Trophoblast cell (in vitro differentiated cells and primary cell): ENCODE results near the gene ATP1A1.
A peak's percentile ranks its signal among the peaks of the same experiment; 100 is the strongest.

Source experiments
- DNase-seq, 2 donors: peaks; one replicate each; pipeline ENCODE4 v3.0.0-alpha.2; 2016
- H2AFZ ChIP-seq: 2 replicates; pipeline ENCODE4 v1.6.1; 2013; ENCODE audit warnings: low read length, moderate library complexity, mild to moderate bottlenecking; ENCODE audit not compliant: insufficient read depth, poor library complexity
- H2AK5ac ChIP-seq: 2 replicates; pipeline ENCODE4 v1.6.1; 2013; ENCODE audit warnings: mild to moderate bottlenecking, low read length
- H2BK120ac ChIP-seq: 2 replicates; pipeline ENCODE4 v1.6.1; 2013; ENCODE audit warnings: low read length, mild to moderate bottlenecking, moderate library complexity; ENCODE audit not compliant: insufficient read depth, poor library complexity
- H2BK12ac ChIP-seq: 2 replicates; pipeline ENCODE4 v1.6.1; 2013; ENCODE audit warnings: mild to moderate bottlenecking, low read length, moderate library complexity
- H2BK5ac ChIP-seq: 2 replicates; pipeline ENCODE4 v1.6.1; 2013; ENCODE audit warnings: low read length, low read depth, moderate library complexity, mild to moderate bottlenecking; ENCODE audit not compliant: poor library complexity
- H3K14ac ChIP-seq: 2 replicates; pipeline ENCODE4 v1.6.1; 2013; ENCODE audit warnings: mild to moderate bottlenecking, low read length
- H3K18ac ChIP-seq: 2 replicates; pipeline ENCODE4 v1.6.1; 2013; ENCODE audit warnings: mild to moderate bottlenecking, low read length
- H3K23ac ChIP-seq: 2 replicates; pipeline ENCODE4 v1.6.1; 2013; ENCODE audit warnings: low read length
- H3K27ac ChIP-seq: 2 replicates; pipeline ENCODE4 v1.5.1; 2013; ENCODE audit warnings: low read depth, mild to moderate bottlenecking, inconsistent platforms, low read length, moderate library complexity
- H3K27me3 ChIP-seq: 2 replicates; pipeline ENCODE4 v1.6.1; 2013; ENCODE audit warnings: inconsistent platforms, mild to moderate bottlenecking, low read length, moderate library complexity; ENCODE audit not compliant: insufficient read depth
- H3K36me3 ChIP-seq, 2 experiments: 1 replicate in 1 of 2; 2 replicates in 1 of 2; pipeline ENCODE4 v1.6.1; 2013; ENCODE audit warnings: low read length in 2 of 2, mild to moderate bottlenecking in 2 of 2, moderate library complexity in 1 of 2; ENCODE audit not compliant: insufficient read depth in 2 of 2, control insufficient read depth in 1 of 2
- H3K4ac ChIP-seq: 2 replicates; pipeline ENCODE4 v1.6.1; 2013; ENCODE audit warnings: low read depth, mild to moderate bottlenecking, low read length, moderate library complexity
- H3K4me1 ChIP-seq, 2 experiments: 1 replicate in 1 of 2; 2 replicates in 1 of 2; pipeline ENCODE4 v1.6.1; 2013; ENCODE audit warnings: low read length in 2 of 2, mild to moderate bottlenecking in 2 of 2, moderate library complexity in 1 of 2; ENCODE audit not compliant: insufficient read depth in 2 of 2, control insufficient read depth in 1 of 2
- H3K4me2 ChIP-seq: 2 replicates; pipeline ENCODE4 v1.6.1; 2013; ENCODE audit warnings: inconsistent platforms, mild to moderate bottlenecking, low read length, moderate library complexity
- H3K4me3 ChIP-seq: 2 replicates; pipeline ENCODE4 v1.5.1; 2013; ENCODE audit warnings: mild to moderate bottlenecking, low read depth, low read length, inconsistent platforms
- H3K79me1 ChIP-seq: one replicate; pipeline ENCODE4 v1.6.1; 2013; ENCODE audit warnings: low read length
- H3K79me2 ChIP-seq: 2 replicates; pipeline ENCODE4 v1.6.1; 2013; ENCODE audit warnings: low read length, mild to moderate bottlenecking; ENCODE audit not compliant: control insufficient read depth, insufficient read depth, poor library complexity
- H3K9ac ChIP-seq: 2 replicates; pipeline ENCODE4 v1.6.1; 2013; ENCODE audit warnings: mild to moderate bottlenecking, low read length
- H3K9me3 ChIP-seq: 2 replicates; pipeline ENCODE4 v1.6.1; 2013; ENCODE audit warnings: low read depth, mild to moderate bottlenecking, control low read depth, inconsistent platforms, low read length; ENCODE audit not compliant: insufficient read depth
- H4K12ac ChIP-seq: 2 replicates; pipeline ENCODE4 v1.6.1; 2013; ENCODE audit warnings: low read depth, mild to moderate bottlenecking, low read length, moderate library complexity
- H4K8ac ChIP-seq: 2 replicates; pipeline ENCODE4 v1.6.1; 2013; ENCODE audit warnings: low read depth, mild to moderate bottlenecking, low read length, moderate library complexity
- H4K91ac ChIP-seq: one replicate; pipeline ENCODE4 v1.6.1; 2013; ENCODE audit warnings: low read depth, mild to moderate bottlenecking, low read length, moderate library complexity
- WGBS: extraction: QIAGEN DNeasy Blood & Tissue Kit; methylation state at CpG from one replicate; pipeline ENCODE4 v1.1.7; 2013; ENCODE audit warnings: missing lambda C conversion rate; ENCODE audit not compliant: insufficient read length, insufficient coverage; ENCODE audit errors: extremely low coverage; 5-methylcytosine and 5-hydroxymethylcytosine counted together

Gene ATP1A1

DNA sequence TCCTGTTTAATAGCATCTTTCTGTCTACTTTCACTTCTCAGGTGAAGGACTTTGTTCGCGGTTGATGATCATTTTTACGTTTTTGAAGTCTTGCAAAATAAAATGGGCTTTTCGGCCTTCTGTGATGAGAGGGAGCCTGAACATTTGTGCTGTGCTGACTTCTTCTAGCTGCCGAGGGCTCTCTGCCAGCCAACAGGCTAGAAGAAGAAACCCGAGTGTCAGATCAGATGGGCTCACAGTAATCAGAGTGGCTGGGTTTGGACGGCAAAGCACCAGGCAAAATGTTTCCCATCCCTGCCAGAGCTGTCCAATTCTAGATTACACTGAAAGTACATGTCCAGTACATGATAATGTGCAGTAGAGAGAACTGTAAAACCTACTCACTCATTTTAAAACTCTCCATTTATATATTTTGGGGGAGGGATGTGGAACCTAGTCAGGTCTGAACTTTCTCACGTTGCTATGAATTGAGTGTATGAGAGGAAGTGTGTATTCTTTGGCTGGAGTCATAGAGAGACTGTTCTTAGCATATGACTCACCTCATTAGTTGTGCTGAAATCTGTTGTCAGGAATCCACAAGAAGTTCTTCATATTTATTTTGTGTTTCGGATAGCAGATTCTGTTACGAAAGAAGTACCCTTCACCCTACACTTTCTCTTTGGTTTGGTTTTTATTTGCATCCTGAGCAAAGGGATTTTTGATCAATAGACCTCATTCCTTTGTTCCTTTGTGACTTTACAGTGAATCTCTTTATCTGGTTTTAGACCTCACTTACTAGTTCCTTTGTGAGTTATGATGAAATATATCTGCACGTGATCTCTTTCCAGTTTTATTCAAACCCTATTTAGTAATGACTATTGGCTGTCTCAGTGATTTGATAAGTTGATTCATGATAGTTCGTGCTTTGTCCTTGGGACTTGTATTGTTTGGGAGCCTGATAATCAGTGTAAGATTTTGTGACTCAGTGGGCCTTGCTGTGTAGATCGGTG is 4.8 kb downstream of the ATP1A1 start:
- Histone ChIP-seq H3K4me1 (peaks cover 15 to 28% of the 10 kb centered on the region in 2 experiments), H4K8ac (no peak overlapping the region), H3K27me3 (no peaks in the 10 kb centered on the region), H4K91ac (no peak overlapping the region), H3K9me3 (no peaks in the 10 kb centered on the region), H3K79me2 (peaks cover 26% of the 10 kb centered on the region), H3K4me2 (no peak overlapping the region), H3K4me3 (no peak overlapping the region), H3K4ac (peak overlapping the region; percentile 94), H3K9ac (no peak overlapping the region), H3K23ac (no peak overlapping the region), H2BK12ac (no peak overlapping the region), H3K14ac (no peak overlapping the region), H4K12ac (no peak overlapping the region), H3K36me3 (peaks cover 0 to 3% of the 10 kb centered on the region in 2 experiments), H3K79me1 (peaks cover 14% of the 10 kb centered on the region), H2BK5ac (no peak overlapping the region), H3K27ac (no peak overlapping the region), H2AFZ (no peak overlapping the region), H2BK120ac (no peak overlapping the region), H2AK5ac (no peak overlapping the region), H3K18ac (peak overlapping the region; percentile 56)
- no CpG with 5 or more reads among the region's 13 CpGs for WGBS
- DNase-seq = peak in 1 of 2 donors; percentile 62

DNA sequence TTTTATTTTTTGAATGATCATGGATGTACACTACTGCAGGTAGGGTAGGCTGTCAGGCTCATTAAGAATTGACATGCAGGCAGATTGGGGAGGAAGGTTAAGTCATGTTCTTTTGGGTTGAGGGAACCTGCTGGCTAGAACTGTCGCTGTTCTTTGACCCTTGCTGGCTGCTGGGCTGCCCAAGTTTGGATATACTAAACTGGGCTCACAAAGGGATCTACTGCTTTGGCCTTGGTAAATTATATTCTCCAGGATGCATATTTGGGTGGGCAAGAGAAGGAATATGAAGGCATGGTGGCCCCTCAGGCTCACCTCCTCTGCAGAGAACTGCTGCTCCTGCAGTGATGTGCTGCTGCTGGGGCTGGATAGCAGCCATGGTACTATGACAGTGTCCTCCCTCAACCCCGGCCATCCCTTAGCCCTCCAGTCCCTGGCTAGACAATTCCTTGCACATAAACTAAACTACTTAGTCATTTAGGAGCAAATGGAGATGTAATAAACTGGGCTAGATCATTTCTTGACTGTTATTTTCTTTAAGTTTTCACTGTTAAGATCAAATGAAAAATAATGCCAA is 6.1 kb downstream of the ATP1A1 start:
- Histone ChIP-seq H3K9me3 (no peaks in the 10 kb centered on the region), H2BK12ac (no peak overlapping the region), H3K4me2 (no peak overlapping the region), H3K36me3 (peaks cover 0 to 3% of the 10 kb centered on the region in 2 experiments), H2BK5ac (no peak overlapping the region), H3K18ac (no peak overlapping the region), H2BK120ac (no peak overlapping the region), H2AK5ac (no peak overlapping the region), H3K14ac (no peak overlapping the region), H3K79me1 (peaks cover 5% of the 10 kb centered on the region), H3K4me1 (peaks cover 14 to 28% of the 10 kb centered on the region in 2 experiments), H3K4me3 (no peak overlapping the region), H3K27ac (no peak overlapping the region), H4K12ac (no peak overlapping the region), H3K23ac (no peak overlapping the region), H3K9ac (no peak overlapping the region), H4K91ac (no peak overlapping the region), H3K27me3 (no peaks in the 10 kb centered on the region), H3K4ac (peak overlapping the region; percentile 96), H3K79me2 (peaks cover 17% of the 10 kb centered on the region), H4K8ac (no peak overlapping the region), H2AFZ (no peak overlapping the region)
- WGBS = no CpG with 5 or more reads among the region's 2 CpGs
- no peak for DNase-seq

DNA sequence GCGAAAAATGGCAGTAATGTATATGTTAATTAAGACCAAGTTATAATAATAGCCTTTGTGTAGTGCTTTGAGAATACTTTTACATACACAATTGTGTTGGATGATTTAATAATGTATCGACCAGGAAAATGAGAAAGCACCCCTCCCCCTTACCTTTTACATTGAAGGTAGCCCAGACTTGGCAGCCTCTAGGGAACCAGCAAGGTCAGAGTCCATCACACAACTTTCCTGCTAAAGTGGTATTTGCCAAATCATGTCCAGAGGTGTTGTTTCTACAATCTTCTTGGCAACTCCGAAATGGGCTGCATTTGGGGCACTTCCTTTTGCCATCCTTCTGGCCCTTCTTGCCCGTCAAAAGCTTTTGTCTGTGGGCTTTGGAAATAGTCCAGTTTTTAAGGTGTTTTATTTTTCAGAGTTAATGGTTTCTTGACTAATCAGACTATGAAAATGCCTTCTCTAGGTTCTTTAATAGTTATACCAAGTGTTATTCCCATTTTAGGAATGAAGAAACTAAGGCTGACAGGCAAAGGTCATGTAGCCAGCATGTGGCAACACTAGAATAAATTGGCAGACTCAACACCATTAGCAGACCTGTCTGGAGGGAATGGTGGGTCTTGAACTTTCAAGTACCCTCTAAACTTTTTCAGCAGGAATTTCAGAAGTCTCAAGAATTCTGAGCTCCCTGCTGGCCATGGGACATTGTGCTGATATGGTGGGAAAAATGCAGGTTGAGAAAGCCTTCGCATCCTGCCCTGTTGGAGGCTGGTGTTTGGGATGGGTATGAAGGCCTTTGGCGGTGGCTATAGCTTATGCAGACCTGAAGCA is 6.8 kb downstream of the ATP1A1 start:
- H3K9ac ChIP-seq = no peak overlapping the region
- H2AFZ ChIP-seq = no peak overlapping the region
- no peak overlapping the region for H3K4me2 ChIP-seq
- H3K18ac ChIP-seq = no peak overlapping the region
- H3K79me1 ChIP-seq = peaks cover 1% of the 10 kb centered on the region
- H3K4me3 ChIP-seq = no peak overlapping the region
- H3K23ac ChIP-seq = no peak overlapping the region
- no CpG with 5 or more reads among the region's 6 CpGs for WGBS
- no peak overlapping the region for H2BK12ac ChIP-seq
- no peak overlapping the region for H2BK120ac ChIP-seq
- peak in 1 of 2 donors; percentile 54 for DNase-seq
- H3K4ac ChIP-seq = peak overlapping the region; percentile 76
- H4K8ac ChIP-seq = no peak overlapping the region
- peaks cover 7 to 24% of the 10 kb centered on the region in 2 experiments for H3K4me1 ChIP-seq
- peaks cover 0 to 4% of the 10 kb centered on the region in 2 experiments for H3K36me3 ChIP-seq
- H4K12ac ChIP-seq = no peak overlapping the region
- H2AK5ac ChIP-seq = no peak overlapping the region
- H3K14ac ChIP-seq = no peak overlapping the region
- H3K79me2 ChIP-seq = peaks cover 10% of the 10 kb centered on the region
- H3K9me3 ChIP-seq = no peaks in the 10 kb centered on the region
- H2BK5ac ChIP-seq = no peak overlapping the region
- H4K91ac ChIP-seq = no peak overlapping the region
- no peak overlapping the region for H3K27ac ChIP-seq
- H3K27me3 ChIP-seq = no peaks in the 10 kb centered on the region
